SU-DHL-6 (cell line): Measurements from ENCODE around the gene MYCBP.

Experiments
- EZH2phosphoT487 ChIP-seq: fragments of 200-600 bp; sonication (generic), shearing (Covaris generic); conservative IDR thresholded peaks from 2 replicates; pipeline ENCODE4 v1.6.1; 2018; ENCODE audit warnings: mild to moderate bottlenecking, antibody characterized with exemption, low read length, moderate library complexity, mixed read lengths
- TF ChIP-seq, protein P1 (sequence below): fragments of 200-600 bp; sonication (generic); IDR thresholded peaks from one replicate; pipeline ENCODE4 v1.5.1; 2017; ENCODE audit warnings: antibody characterized with exemption, mild to moderate bottlenecking, low read length, moderate library complexity; ENCODE audit not compliant: insufficient read depth, poor library complexity, severe bottlenecking

DNA sequence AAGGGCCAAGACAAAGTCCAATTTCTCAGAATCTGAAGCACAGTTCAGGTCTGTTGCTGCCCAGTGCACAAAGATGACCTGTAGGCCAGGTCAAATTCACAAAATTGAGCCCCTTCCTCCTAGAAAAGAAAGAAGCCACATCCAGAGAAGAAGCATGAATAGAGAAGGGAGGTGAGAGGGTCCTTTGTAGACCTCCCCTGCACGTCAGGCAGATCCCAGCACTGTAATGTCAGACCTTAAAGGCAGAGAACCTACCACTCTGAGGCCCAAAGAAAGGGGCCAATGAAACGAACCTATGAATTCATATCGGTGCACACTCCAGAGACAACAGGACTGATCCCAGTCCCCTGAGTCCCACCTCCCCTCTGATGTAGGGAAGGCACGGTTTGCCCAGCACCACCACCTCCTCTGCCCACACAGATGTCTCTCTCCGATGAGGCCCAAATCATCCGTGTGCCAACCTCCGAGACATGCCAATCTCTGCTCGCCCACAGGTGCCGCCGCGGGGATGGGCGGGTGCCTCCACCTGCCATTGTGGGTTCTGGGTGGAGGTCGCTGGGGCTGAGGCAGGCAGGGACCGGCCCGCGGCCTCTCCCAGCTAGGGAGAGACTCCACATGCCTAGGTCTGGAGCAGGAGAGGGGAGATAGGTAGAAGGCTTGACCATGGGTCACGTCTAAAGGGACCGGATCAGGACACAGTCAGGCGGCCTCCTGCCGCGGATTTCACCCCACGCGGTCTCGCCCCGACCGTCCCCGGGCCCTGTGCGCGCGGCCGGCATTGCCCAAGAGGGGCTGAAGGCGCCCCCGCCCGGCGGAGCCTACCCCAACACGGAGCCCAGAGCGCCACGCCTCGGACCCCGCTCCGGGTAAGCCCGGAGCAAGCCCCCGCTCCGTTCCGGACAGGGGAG lies 55.6 kb downstream of the MYCBP start:
- no peak for TF ChIP-seq EZH2phosphoT487
- TF ChIP-seq, protein P1, sequence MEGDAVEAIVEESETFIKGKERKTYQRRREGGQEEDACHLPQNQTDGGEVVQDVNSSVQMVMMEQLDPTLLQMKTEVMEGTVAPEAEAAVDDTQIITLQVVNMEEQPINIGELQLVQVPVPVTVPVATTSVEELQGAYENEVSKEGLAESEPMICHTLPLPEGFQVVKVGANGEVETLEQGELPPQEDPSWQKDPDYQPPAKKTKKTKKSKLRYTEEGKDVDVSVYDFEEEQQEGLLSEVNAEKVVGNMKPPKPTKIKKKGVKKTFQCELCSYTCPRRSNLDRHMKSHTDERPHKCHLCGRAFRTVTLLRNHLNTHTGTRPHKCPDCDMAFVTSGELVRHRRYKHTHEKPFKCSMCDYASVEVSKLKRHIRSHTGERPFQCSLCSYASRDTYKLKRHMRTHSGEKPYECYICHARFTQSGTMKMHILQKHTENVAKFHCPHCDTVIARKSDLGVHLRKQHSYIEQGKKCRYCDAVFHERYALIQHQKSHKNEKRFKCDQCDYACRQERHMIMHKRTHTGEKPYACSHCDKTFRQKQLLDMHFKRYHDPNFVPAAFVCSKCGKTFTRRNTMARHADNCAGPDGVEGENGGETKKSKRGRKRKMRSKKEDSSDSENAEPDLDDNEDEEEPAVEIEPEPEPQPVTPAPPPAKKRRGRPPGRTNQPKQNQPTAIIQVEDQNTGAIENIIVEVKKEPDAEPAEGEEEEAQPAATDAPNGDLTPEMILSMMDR, result no peak
